H1 (cell line): Measurements from ENCODE around the gene IQCF6. TPM values are rescaled to one million over a fixed set of nuclear protein-coding genes. Genes with fewer than 3 reads are reported as not detected.

Source experiments
- ASH2L ChIP-seq: fragments of 200-600, 300-600 bp; sonication (generic); IDR thresholded peaks from one replicate; pipeline ENCODE4 v1.7.1; 2017; ENCODE audit warnings: low read length
- BCL11A ChIP-seq, 2 experiments: IDR thresholded peaks; one replicate each; pipeline ENCODE4 v1.6.1; 2011; ENCODE audit warnings: low read depth in 2 of 2, low read length in 2 of 2, mild to moderate bottlenecking in 2 of 2
- CEBPB ChIP-seq: IDR thresholded peaks from 2 replicates; pipeline ENCODE4 v1.6.1; 2012; ENCODE audit warnings: low read depth, low read length
- GABPA ChIP-seq: IDR thresholded peaks from 2 replicates; pipeline ENCODE4 v1.6.1; 2011; ENCODE audit warnings: mild to moderate bottlenecking, low read length, moderate library complexity, borderline replicate concordance; ENCODE audit not compliant: insufficient read depth
- JUN ChIP-seq: IDR thresholded peaks from 2 replicates; pipeline ENCODE4 v1.6.1; 2011; ENCODE audit warnings: low read depth, mild to moderate bottlenecking, improper control_type of control experiment, low read length
- MAFK ChIP-seq: IDR thresholded peaks from 2 replicates; pipeline ENCODE4 v1.6.1; 2012; ENCODE audit warnings: low read depth, mild to moderate bottlenecking, improper control_type of control experiment, low read length
- SP2 ChIP-seq: IDR thresholded peaks from 2 replicates; pipeline ENCODE4 v1.6.1; 2012; ENCODE audit warnings: mild to moderate bottlenecking, low read length, inconsistent platforms
- TAF1 ChIP-seq: IDR thresholded peaks from 2 replicates; pipeline ENCODE4 v1.6.1; 2011; ENCODE audit warnings: mild to moderate bottlenecking, low read depth, low read length
- TBP ChIP-seq: IDR thresholded peaks from 2 replicates; pipeline ENCODE4 v1.6.1; 2011; ENCODE audit warnings: low read depth, low read length, improper control_type of control experiment
- polyA plus RNA-seq, 7 experiments: library from polyadenylated mRNA; depleted of rRNA in 3 of 7; stranded (reverse) in 5 of 7; unstranded in 2 of 7; fragments of >200 nt in 5 of 7; fragments of 200-250 nt in 2 of 7; gene quantifications; 1 replicate in 5 of 7; 2 replicates in 1 of 7; 4 replicates in 1 of 7; pipeline versions ENCODE4 v1.2.1 to v1.2.3, GENCODE V29; 2011 to 2013; ENCODE audit warnings: missing spikeins in 2 of 7, mixed read lengths in 2 of 7
- total RNA-seq: library from RNA; stranded (reverse); fragmentation: NEBNext Ultra II Directional; extraction: Animal tissue kit (Norgen Biotek cat#: 25700); gene quantifications from 2 replicates; pipeline ENCODE4 v1.2.1, GENCODE V29; 2021
- TF ChIP-seq, protein P1 (sequence below), 3 experiments: IDR thresholded peaks; 1 replicate in 2 of 3; 2 replicates in 1 of 3; pipeline versions ENCODE4 v1.5.1 to v1.6.1; 2011; ENCODE audit warnings: low read length in 3 of 3, mild to moderate bottlenecking in 3 of 3, inconsistent platforms in 2 of 3, low read depth in 1 of 3, moderate library complexity in 1 of 3; ENCODE audit not compliant: insufficient read depth in 1 of 3; ENCODE audit errors: control extremely low read depth in 1 of 3

Gene IQCF6
- total and polyA plus RNA-seq, 2 of the 8 experiments (the other 6 are each of a cell fraction or from before 2014, with no cell fraction given): not detected

DNA sequence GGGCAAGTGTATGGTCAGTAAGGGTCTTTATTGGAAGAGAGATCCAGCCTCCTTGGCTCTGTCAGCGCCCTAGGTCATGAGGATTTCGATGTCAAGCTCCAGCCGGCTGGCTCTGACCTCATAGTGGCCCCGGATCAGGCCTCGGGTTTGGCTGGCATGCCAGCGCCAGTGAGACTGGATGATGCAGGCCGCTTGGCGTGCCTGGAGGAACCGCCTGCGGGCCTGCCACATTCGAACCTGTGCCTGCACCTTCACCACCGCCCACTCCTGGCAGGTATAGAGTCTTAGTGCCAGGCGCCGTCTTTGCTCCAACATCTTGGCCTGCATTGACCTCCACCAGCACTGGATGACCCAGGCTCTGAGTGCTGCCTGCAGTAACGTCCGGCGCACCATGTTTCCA, 483 bp downstream of the IQCF6 start (continued):
- TF ChIP-seq, protein P1, sequence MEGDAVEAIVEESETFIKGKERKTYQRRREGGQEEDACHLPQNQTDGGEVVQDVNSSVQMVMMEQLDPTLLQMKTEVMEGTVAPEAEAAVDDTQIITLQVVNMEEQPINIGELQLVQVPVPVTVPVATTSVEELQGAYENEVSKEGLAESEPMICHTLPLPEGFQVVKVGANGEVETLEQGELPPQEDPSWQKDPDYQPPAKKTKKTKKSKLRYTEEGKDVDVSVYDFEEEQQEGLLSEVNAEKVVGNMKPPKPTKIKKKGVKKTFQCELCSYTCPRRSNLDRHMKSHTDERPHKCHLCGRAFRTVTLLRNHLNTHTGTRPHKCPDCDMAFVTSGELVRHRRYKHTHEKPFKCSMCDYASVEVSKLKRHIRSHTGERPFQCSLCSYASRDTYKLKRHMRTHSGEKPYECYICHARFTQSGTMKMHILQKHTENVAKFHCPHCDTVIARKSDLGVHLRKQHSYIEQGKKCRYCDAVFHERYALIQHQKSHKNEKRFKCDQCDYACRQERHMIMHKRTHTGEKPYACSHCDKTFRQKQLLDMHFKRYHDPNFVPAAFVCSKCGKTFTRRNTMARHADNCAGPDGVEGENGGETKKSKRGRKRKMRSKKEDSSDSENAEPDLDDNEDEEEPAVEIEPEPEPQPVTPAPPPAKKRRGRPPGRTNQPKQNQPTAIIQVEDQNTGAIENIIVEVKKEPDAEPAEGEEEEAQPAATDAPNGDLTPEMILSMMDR (IDR thresholded peaks at IDR 0.05; ENCODE audit: control extremely low read depth in 1 of 3, insufficient read depth in 1 of 3, low read depth in 1 of 3, low read length in 3 of 3): no peak
- no peak for TF ChIP-seq TAF1
- TF ChIP-seq JUN: no peak
- TF ChIP-seq BCL11A (IDR thresholded peaks at IDR 0.05; ENCODE audit: low read depth in 2 of 2, low read length in 2 of 2): no peak
- no peak for TF ChIP-seq ASH2L
- TF ChIP-seq SP2: no peak
- no peak for TF ChIP-seq TBP
- no peak for TF ChIP-seq MAFK
- TF ChIP-seq CEBPB: no peak
- TF ChIP-seq GABPA: no peak
